Astrocyte of the spinal cord (primary cell): ENCODE data around the gene CFLAR.

Experiments
- DNase-seq: peaks from one replicate; pipeline ENCODE4 v3.0.0; 2011; ENCODE audit warnings: low read depth, low spot score
- H3K4me3 ChIP-seq: 2 replicates; pipeline ENCODE4 v1.5.1; 2011; ENCODE audit warnings: low read depth, mild to moderate bottlenecking, low read length, moderate library complexity
- CTCF ChIP-seq: IDR thresholded peaks from 2 replicates; pipeline ENCODE4 v1.5.1; 2012; ENCODE audit warnings: low read depth, mild to moderate bottlenecking, low read length, inconsistent platforms
- in situ Hi-C: cut with HindIII; loops from 2 replicates; pipeline ENCODE4 v1.10.0; 2017; ENCODE audit warnings: low sequenced_read_pairs

The CFLAR gene

GRCh38 chr2:201116115-201116958 lies at the start of gene CFLAR:
Gene CFLAR (plus strand): TSS chr2:201116164. CDS start chr2:201129866, 13,702 bp downstream.
- in situ Hi-C loops = no loop called here
- TF ChIP-seq CTCF = no peak
- peak; percentile 85 for DNase-seq
- peak within 1 kb of the TSS; percentile 75 for H3K4me3 ChIP-seq

- peak; percentile 15 for DNase-seq
- TF ChIP-seq CTCF = no peak
- in situ Hi-C loops = no loop called here
- H3K4me3 ChIP-seq = peak overlapping the region; percentile 94
Measured at GRCh38 chr2:201070948-201071478, 45.0 kb upstream of the CFLAR start.

- in situ Hi-C loops = no loop called here
- TF ChIP-seq CTCF = peak; percentile 33
- peak within 1 kb of the TSS; percentile 94 for H3K4me3 ChIP-seq
- DNase-seq = peak; percentile 95
Measured at GRCh38 chr2:201071479-201072200, 44.3 kb upstream of the CFLAR start, which contains the start of the genes HYCC2 and NDUFB3. Gene HYCC2 (minus strand): TSS chr2:201071671. CDS start chr2:201024009, 47,662 bp downstream. Gene NDUFB3 (plus strand): TSS chr2:201072001. CDS start chr2:201078883, 6,882 bp downstream.

- peak overlapping the region; percentile 94 for H3K4me3 ChIP-seq
- in situ Hi-C loops = no loop called here
- no peak for DNase-seq
- TF ChIP-seq CTCF = no peak
Measured at GRCh38 chr2:201072201-201072530, 43.8 kb upstream of the CFLAR start.

GRCh38 chr2:201073071-201073470 lies 42.9 kb upstream of the CFLAR start:
- no peak overlapping the region for H3K4me3 ChIP-seq
- in situ Hi-C loops = no loop called here
- TF ChIP-seq CTCF = no peak
- no peak for DNase-seq

DNA sequence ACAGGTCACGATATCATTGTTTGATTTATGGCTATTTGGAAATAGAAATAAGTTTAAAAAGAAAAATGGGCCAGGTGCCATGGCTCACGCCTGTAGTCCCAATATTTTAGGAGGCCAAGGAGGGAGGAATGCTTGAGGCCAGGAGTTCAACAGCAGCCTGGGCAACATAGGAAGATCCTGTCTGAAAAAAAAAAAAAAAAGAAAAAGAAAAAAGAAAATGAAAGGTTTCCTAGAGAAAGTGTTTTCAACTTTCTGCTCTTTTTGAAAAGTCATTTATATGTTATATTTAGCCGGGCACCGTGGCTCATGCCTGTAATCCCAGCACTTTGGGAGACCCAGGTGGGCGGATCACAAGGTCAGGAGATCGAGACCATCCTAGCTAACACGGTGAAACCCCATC lies 41.0 kb upstream of the CFLAR start:
- in situ Hi-C loops = no loop called here
- DNase-seq = no peak
- H3K4me3 ChIP-seq = no peak overlapping the region
- TF ChIP-seq CTCF = no peak
